Fibroblast of lung (primary cell): ENCODE measurements around the gene RNF150. TPM values are rescaled to one million over a fixed set of nuclear protein-coding genes. Genes with fewer than 3 reads are reported as not detected.

Source experiments
- DNase-seq, 2 donors: peaks; one replicate each; pipeline versions ENCODE4 v3.0.0 to v3.0.0-alpha.2; 2010; ENCODE audit warnings: low read depth in 2 of 2
- H2AFZ ChIP-seq: 2 replicates; pipeline ENCODE4 v1.5.1; 2012; ENCODE audit warnings: low read length, control low read depth, inconsistent platforms
- H3K27ac ChIP-seq: 2 replicates; pipeline ENCODE4 v1.5.1; 2011; ENCODE audit warnings: low read length, control low read depth; ENCODE audit not compliant: insufficient read depth
- H3K27me3 ChIP-seq: 2 replicates; pipeline ENCODE4 v1.5.1; 2011; ENCODE audit warnings: mild to moderate bottlenecking, low read length; ENCODE audit not compliant: control insufficient read depth, insufficient read depth
- H3K36me3 ChIP-seq: 2 replicates; pipeline ENCODE4 v1.5.1; 2011; ENCODE audit warnings: low read length; ENCODE audit not compliant: control insufficient read depth, insufficient read depth
- H3K4me1 ChIP-seq: 2 replicates; pipeline ENCODE4 v1.5.1; 2011; ENCODE audit warnings: low read length; ENCODE audit not compliant: control insufficient read depth, insufficient read depth; ENCODE audit errors: extremely low read depth
- H3K4me2 ChIP-seq: 2 replicates; pipeline ENCODE4 v1.5.1; 2011; ENCODE audit warnings: low read length, control low read depth; ENCODE audit not compliant: insufficient read depth; ENCODE audit errors: extremely low read depth
- H3K4me3 ChIP-seq, 4 experiments: fragments of 200-600 bp in 1 of 4; sonication (generic) in 1 of 4; replicated peaks in 1 of 4; 2 replicates each; pipeline ENCODE4 v1.5.1; 2011 to 2016; ENCODE audit warnings: low read length in 4 of 4, low read depth in 3 of 4, mild to moderate bottlenecking in 3 of 4, control low read depth in 2 of 4, inconsistent platforms in 1 of 4, mixed read lengths in 1 of 4; ENCODE audit not compliant: insufficient read depth in 1 of 4; ENCODE audit errors: control extremely low read depth in 1 of 4
- H3K79me2 ChIP-seq: 2 replicates; pipeline ENCODE4 v1.5.1; 2012; ENCODE audit warnings: mild to moderate bottlenecking, low read length, inconsistent platforms; ENCODE audit not compliant: control insufficient read depth, insufficient read depth
- H3K9ac ChIP-seq: 2 replicates; pipeline ENCODE4 v1.5.1; 2011; ENCODE audit warnings: mild to moderate bottlenecking, low read length, control low read depth; ENCODE audit not compliant: insufficient read depth
- H3K9me3 ChIP-seq: 2 replicates; pipeline ENCODE4 v1.5.1; 2012; ENCODE audit warnings: low read depth, low read length; ENCODE audit not compliant: control insufficient read depth, insufficient read depth
- H4K20me1 ChIP-seq: 2 replicates; pipeline ENCODE4 v1.5.1; 2011; ENCODE audit warnings: low read length; ENCODE audit not compliant: control insufficient read depth, insufficient read depth; ENCODE audit errors: extremely low read depth
- CTCF ChIP-seq, 2 donors: IDR thresholded peaks in 1 of 2; conservative IDR thresholded peaks in 1 of 2; 1 replicate in 1 of 2; 2 replicates in 1 of 2; pipeline ENCODE4 v1.5.1; 2011 to 2012; ENCODE audit warnings: low read length in 2 of 2, control low read depth in 1 of 2, inconsistent platforms in 1 of 2, low read depth in 1 of 2, mild to moderate bottlenecking in 1 of 2
- EZH2 ChIP-seq: IDR thresholded peaks from 2 replicates; pipeline ENCODE4 v1.5.1; 2012; ENCODE audit warnings: low read length, control low read depth, mild to moderate bottlenecking; ENCODE audit errors: missing control alignments
- polyA plus RNA-seq, 2 donors: library from polyadenylated mRNA; depleted of rRNA in 1 of 2; stranded (reverse) in 1 of 2; unstranded in 1 of 2; fragments of >200 nt; gene quantifications; 2 replicates each; pipeline ENCODE4 v1.2.1, GENCODE V29; 2011 to 2012; ENCODE audit warnings: missing spikeins in 1 of 2
- total RNA-seq: library from RNA; depleted of rRNA; stranded (reverse); fragments of >200 nt; gene quantifications from 2 replicates; pipeline ENCODE4 v1.2.1, GENCODE V29; 2014

RNF150 gene
- total and polyA plus RNA-seq, 2 donors (not counting 1 experiment from before 2014, with no cell fraction given): 0.66 to 5.6 TPM

GRCh38 chr4:140893939-140894338 lies 239.3 kb downstream of the RNF150 start:
- Histone ChIP-seq H3K9me3 (no peaks in the 10 kb centered on the region), H3K36me3 (no peaks in the 10 kb centered on the region), H3K27ac (no peak overlapping the region), H3K4me2 (peak overlapping the region; percentile 25), H2AFZ (no peak overlapping the region), H3K9ac (no peak overlapping the region), H4K20me1 (no peaks in the 10 kb centered on the region), H3K79me2 (no peaks in the 10 kb centered on the region), H3K4me1 (no peaks in the 10 kb centered on the region), H3K27me3 (no peaks in the 10 kb centered on the region), H3K4me3 (no peak overlapping the region)
- no peak for TF ChIP-seq EZH2
- TF ChIP-seq CTCF (conservative IDR thresholded peaks at IDR 0.05 in 1 of 2, IDR thresholded peaks at IDR 0.05 in 1 of 2; ENCODE audit: low read depth in 1 of 2, low read length in 2 of 2): no peak
- DNase-seq: peak; percentile 67 to 85

GRCh38 chr4:140888054-140888453 lies 245.2 kb downstream of the RNF150 start:
- H3K36me3 ChIP-seq: no peaks in the 10 kb centered on the region
- H3K79me2 ChIP-seq: no peaks in the 10 kb centered on the region
- H3K4me1 ChIP-seq: no peaks in the 10 kb centered on the region
- TF ChIP-seq CTCF (conservative IDR thresholded peaks at IDR 0.05 in 1 of 2, IDR thresholded peaks at IDR 0.05 in 1 of 2; ENCODE audit: low read depth in 1 of 2, low read length in 2 of 2) (no peak), EZH2 (no peak)
- DNase-seq: no peak
- no peak overlapping the region for H3K27ac ChIP-seq
- H3K4me2 ChIP-seq: no peak overlapping the region
- H3K4me3 ChIP-seq: no peak overlapping the region
- H3K27me3 ChIP-seq: no peaks in the 10 kb centered on the region
- H3K9ac ChIP-seq: no peak overlapping the region
- no peaks in the 10 kb centered on the region for H4K20me1 ChIP-seq
- no peaks in the 10 kb centered on the region for H3K9me3 ChIP-seq
- no peak overlapping the region for H2AFZ ChIP-seq

GRCh38 chr4:140887467-140887866 lies 245.8 kb downstream of the RNF150 start:
- no peak overlapping the region for H3K27ac ChIP-seq
- H4K20me1 ChIP-seq: no peaks in the 10 kb centered on the region
- H3K4me3 ChIP-seq: no peak overlapping the region
- no peaks in the 10 kb centered on the region for H3K9me3 ChIP-seq
- H3K9ac ChIP-seq: no peak overlapping the region
- DNase-seq: no peak
- no peaks in the 10 kb centered on the region for H3K27me3 ChIP-seq
- H3K36me3 ChIP-seq: no peaks in the 10 kb centered on the region
- TF ChIP-seq CTCF (conservative IDR thresholded peaks at IDR 0.05 in 1 of 2, IDR thresholded peaks at IDR 0.05 in 1 of 2; ENCODE audit: low read depth in 1 of 2, low read length in 2 of 2) (no peak), EZH2 (no peak)
- H2AFZ ChIP-seq: no peak overlapping the region
- no peaks in the 10 kb centered on the region for H3K4me1 ChIP-seq
- no peaks in the 10 kb centered on the region for H3K79me2 ChIP-seq
- no peak overlapping the region for H3K4me2 ChIP-seq
